WERI-Rb-1 (cell line): Measurements from ENCODE around the gene AGRN.
"Not testable (repeated sequence)": the region's sequence is repeated elsewhere in the genome, so short reads cannot be mapped to it uniquely, and the experiment has no call there.

ENCODE experiments used
- DNase-seq: peaks from one replicate; pipeline ENCODE4 v3.0.0-alpha.2; 2020
- H3K27ac ChIP-seq: fragments of 250-450 bp; sonication (Bioruptor Pico); 2 replicates; pipeline ENCODE4 v1.5.1; 2020; ENCODE audit warnings: mild to moderate bottlenecking, moderate library complexity
- H3K27me3 ChIP-seq: fragments of 250-450 bp; sonication (Bioruptor Pico); 2 replicates; pipeline ENCODE4 v1.5.1; 2021; ENCODE audit warnings: mild to moderate bottlenecking, low read depth, moderate library complexity; ENCODE audit not compliant: insufficient read depth, severe bottlenecking
- H3K36me3 ChIP-seq: fragments of 250-450 bp; sonication (Bioruptor Pico); 2 replicates; pipeline ENCODE4 v1.5.1; 2020; ENCODE audit warnings: mild to moderate bottlenecking, moderate library complexity
- H3K4me3 ChIP-seq: 2 replicates; pipeline ENCODE4 v1.5.1; 2011; ENCODE audit warnings: low read depth, mild to moderate bottlenecking, control low read depth, low read length
- H3K9me3 ChIP-seq: fragments of 250-450 bp; sonication (Bioruptor Pico); 2 replicates; pipeline ENCODE4 v1.5.1; 2021; ENCODE audit warnings: mild to moderate bottlenecking, moderate library complexity; ENCODE audit not compliant: severe bottlenecking
- CTCF ChIP-seq: IDR thresholded peaks from 2 replicates; pipeline ENCODE4 v1.5.1; 2011; ENCODE audit warnings: low read depth, mild to moderate bottlenecking, control low read depth, inconsistent platforms, low read length

Gene AGRN

GRCh38 chr1:973459-974292 lies 46.2 kb upstream of the AGRN start:
- TF ChIP-seq CTCF = no peak
- no peaks in the 10 kb centered on the region for H3K36me3 ChIP-seq
- H3K9me3 ChIP-seq = no peaks in the 10 kb centered on the region
- no peak overlapping the region for H3K27ac ChIP-seq
- no peak overlapping the region for H3K4me3 ChIP-seq
- DNase-seq = no peak
- H3K27me3 ChIP-seq = no peaks in the 10 kb centered on the region

- no peak for DNase-seq
- Histone ChIP-seq H3K4me3 (no peak overlapping the region), H3K36me3 (no peaks in the 10 kb centered on the region), H3K27me3 (no peaks in the 10 kb centered on the region), H3K27ac (no peak overlapping the region), H3K9me3 (no peaks in the 10 kb centered on the region)
- TF ChIP-seq CTCF = no peak
Measured at GRCh38 chr1:974293-974640, 45.7 kb upstream of the AGRN start.

- DNase-seq = no peak
- Histone ChIP-seq H3K27me3 (no peaks in the 10 kb centered on the region), H3K9me3 (no peaks in the 10 kb centered on the region), H3K27ac (no peak overlapping the region), H3K36me3 (no peaks in the 10 kb centered on the region), H3K4me3 (no peak overlapping the region)
- TF ChIP-seq CTCF = no peak
Measured at GRCh38 chr1:974687-975328, 45.1 kb upstream of the AGRN start.

- no peaks in the 10 kb centered on the region for H3K27me3 ChIP-seq
- H3K27ac ChIP-seq = no peak overlapping the region
- H3K4me3 ChIP-seq = no peak overlapping the region
- H3K36me3 ChIP-seq = no peaks in the 10 kb centered on the region
- no peak for TF ChIP-seq CTCF
- no peaks in the 10 kb centered on the region for H3K9me3 ChIP-seq
- no peak for DNase-seq
Measured at GRCh38 chr1:975365-975764, 44.6 kb upstream of the AGRN start.

GRCh38 chr1:975896-976683 lies 43.8 kb upstream of the AGRN start:
- Histone ChIP-seq H3K36me3 (no peaks in the 10 kb centered on the region), H3K27me3 (no peaks in the 10 kb centered on the region), H3K27ac (peak overlapping the region; percentile 19; the same call in 1 of the 2 replicates), H3K4me3 (peak overlapping the region; percentile 23), H3K9me3 (no peaks in the 10 kb centered on the region)
- TF ChIP-seq CTCF = peak; percentile 36; the same call in 1 of the 2 replicates
- DNase-seq = peak; percentile 53

- H3K27ac ChIP-seq, H3K9me3 ChIP-seq, H3K27me3 ChIP-seq, DNase-seq, H3K4me3 ChIP-seq, H3K36me3 ChIP-seq: not testable (repeated sequence)
Measured at GRCh38 chr1:976791-977190, 43.1 kb upstream of the AGRN start.
